ENCODE results near the gene EDC3.

The EDC3 gene

GRCh38 chr15:74594455-74594854 is 101.4 kb downstream of the EDC3 start:
- no peak overlapping the region for H3K4me3 ChIP-seq (ENCODE audit: low read depth, low read length)
- TF ChIP-seq CTCF (IDR thresholded peaks at IDR 0.05; ENCODE audit: insufficient read depth, low read depth, low read length, missing control alignments), result no peak

DNA sequence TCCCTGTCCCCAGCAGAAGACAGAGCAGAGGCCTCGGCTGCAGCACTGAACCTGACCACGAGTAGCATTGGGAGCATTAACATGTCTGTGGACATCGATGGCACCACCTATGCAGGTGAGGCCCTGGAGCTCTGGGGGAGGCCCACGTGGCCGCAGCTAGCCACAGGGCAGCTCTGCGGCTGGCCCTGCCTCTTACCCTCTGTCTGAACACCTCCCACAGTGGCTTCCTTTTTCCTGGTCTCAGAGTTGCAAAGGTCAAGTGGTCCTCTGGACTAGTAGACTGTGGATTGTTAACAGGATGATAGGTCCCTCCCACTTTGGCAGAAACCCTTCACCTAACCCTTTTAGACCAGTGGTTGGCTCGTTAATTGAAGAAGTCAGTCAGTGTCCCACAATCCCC is 102.7 kb downstream of the EDC3 start:
- TF ChIP-seq CTCF (IDR thresholded peaks at IDR 0.05; ENCODE audit: insufficient read depth, low read depth, low read length, missing control alignments), result no peak

More at GRCh38 chr15:74594455-74594854, 101.4 kb downstream of the EDC3 start:
- DNase-seq (ENCODE audit: low read depth), result no peak

DNA sequence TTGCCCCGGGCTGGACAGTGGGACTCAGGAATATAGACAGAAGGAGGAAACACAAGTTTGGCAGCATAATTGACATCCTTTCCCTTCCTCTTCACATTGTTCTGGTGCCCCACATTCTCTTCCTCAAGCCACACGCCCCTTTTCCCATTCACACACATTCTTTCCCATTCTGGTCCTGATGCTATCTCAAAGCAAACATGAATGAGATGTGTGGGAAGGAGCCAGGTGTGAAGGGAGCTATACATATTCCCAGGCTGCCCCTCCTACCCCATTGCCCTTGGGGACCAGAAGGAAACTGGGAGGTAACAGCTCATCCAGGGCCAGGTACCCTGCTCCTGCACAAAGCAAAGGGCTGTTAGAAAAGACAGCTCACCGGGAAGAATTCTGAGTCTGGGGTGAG is 103.6 kb downstream of the EDC3 start:
- DNase-seq (ENCODE audit: low read depth), result no peak
- H3K4me3 ChIP-seq (ENCODE audit: low read depth, low read length), result no peak overlapping the region
- TF ChIP-seq CTCF (IDR thresholded peaks at IDR 0.05; ENCODE audit: insufficient read depth, low read depth, low read length, missing control alignments), result no peak

More for the DNA sequence above, 102.7 kb downstream of the EDC3 start:
- no peak for DNase-seq (ENCODE audit: low read depth)
- no peak overlapping the region for H3K4me3 ChIP-seq (ENCODE audit: low read depth, low read length)

GRCh38 chr15:74589826-74590225 is 106.0 kb downstream of the EDC3 start:
- DNase-seq (ENCODE audit: low read depth), result no peak
- no peak for TF ChIP-seq CTCF (IDR thresholded peaks at IDR 0.05; ENCODE audit: insufficient read depth, low read depth, low read length, missing control alignments)
- no peak overlapping the region for H3K4me3 ChIP-seq (ENCODE audit: low read depth, low read length)

- no peak for TF ChIP-seq CTCF (IDR thresholded peaks at IDR 0.05; ENCODE audit: insufficient read depth, low read depth, low read length, missing control alignments)
- H3K4me3 ChIP-seq (ENCODE audit: low read depth, low read length), result no peak overlapping the region
- DNase-seq (ENCODE audit: low read depth), result no peak
Observed at GRCh38 chr15:74585857-74586256, 110.0 kb downstream of the EDC3 start.

DNA sequence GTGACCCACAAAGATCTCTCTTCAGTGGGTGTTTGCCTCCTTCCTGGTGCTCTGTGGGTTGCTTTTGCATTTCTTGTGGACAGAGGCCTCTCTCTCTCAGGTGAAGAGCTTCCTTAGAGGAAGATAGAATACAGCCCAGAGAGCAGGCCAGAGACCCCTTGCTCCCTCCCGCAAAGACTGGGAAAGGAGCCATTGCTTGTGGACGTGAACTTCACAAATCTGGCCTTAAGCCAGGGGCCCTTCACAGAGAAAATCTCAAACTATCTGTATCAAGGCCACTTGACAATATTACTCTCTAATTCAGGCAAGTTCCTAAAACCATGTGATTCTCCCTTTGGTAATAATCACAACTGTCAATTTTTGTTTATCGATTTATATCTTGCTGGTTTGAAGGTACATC is 110.6 kb downstream of the EDC3 start:
- TF ChIP-seq CTCF (IDR thresholded peaks at IDR 0.05; ENCODE audit: insufficient read depth, low read depth, low read length, missing control alignments), result no peak
- H3K4me3 ChIP-seq (ENCODE audit: low read depth, low read length), result no peak overlapping the region
- DNase-seq (ENCODE audit: low read depth), result no peak

GRCh38 chr15:74584779-74585178 is 111.0 kb downstream of the EDC3 start:
- no peak overlapping the region for H3K4me3 ChIP-seq (ENCODE audit: low read depth, low read length)
- no peak for TF ChIP-seq CTCF (IDR thresholded peaks at IDR 0.05; ENCODE audit: insufficient read depth, low read depth, low read length, missing control alignments)
- no peak for DNase-seq (ENCODE audit: low read depth)
